NCI-H2107 treated with DMSO at 0.1 percent for 48 hours (cell line): ENCODE measurements around the gene CD84.
"Not testable (repeated sequence)": the region's sequence is repeated elsewhere in the genome, so short reads cannot be mapped to it uniquely, and the experiment has no call there.

Source experiments
- DNase-seq: peaks from one replicate; lab custom pipeline; 2025; ENCODE audit not compliant: unreplicated experiment; lab: John Stamatoyannopoulos, UW

Gene CD84

GRCh38 chr1:160579216-160579701 lies at the start of gene CD84:
Gene CD84 (minus strand): TSS chr1:160579496. CDS start chr1:160579437, 59 bp downstream.
- DNase-seq, result no peak

DNA sequence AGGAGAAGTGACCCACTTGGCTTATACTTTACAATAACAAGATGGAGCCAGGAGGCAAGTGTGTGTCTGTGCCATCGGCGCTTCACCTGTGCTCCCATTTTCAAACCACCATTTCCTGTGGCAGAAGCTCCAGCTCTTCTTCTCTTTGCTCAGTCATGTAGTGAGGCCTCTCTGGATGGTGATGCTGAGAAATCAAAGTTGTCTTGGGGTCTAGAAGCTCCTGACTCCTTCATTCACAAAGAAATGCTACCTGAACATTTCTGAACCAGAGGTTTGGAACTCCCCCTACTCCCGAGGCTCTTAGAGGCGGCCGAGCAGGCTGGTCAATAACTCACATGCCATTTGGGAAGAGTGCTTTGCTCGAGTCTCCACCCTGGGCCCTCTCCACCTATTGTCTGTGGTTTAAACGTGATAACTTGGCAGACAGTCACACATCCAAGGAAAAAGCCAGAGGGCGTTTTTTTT lies 49.5 kb upstream of the CD84 start:
- DNase-seq, result no peak

DNA sequence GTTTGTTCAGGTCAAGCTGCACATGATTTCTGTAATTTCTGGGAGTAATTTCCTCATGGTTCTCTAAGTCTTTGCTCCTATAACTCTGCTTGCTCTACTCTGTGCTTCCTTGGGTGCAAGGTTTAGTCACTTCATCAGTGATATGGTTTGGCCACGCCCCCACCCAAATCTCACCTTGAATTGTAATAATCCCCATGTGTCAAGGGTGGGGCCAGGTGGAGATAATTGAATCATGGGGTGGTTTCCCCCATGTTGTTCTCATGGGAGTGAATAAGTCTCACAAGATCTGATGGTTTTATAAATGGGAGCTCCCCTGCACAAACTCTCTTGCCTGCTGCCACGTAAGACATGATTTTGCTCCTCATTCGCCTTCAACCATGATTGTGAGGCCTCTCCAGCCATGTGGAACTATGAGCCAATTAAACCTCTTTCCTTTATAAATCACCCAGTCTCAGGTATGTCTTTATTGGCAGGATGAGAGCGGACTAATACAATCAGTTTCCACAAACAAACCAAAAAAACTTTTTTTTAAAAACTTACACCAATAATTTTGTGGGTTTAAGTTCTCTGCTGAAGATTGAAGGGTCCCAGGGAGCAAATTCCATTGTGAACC lies 48.5 kb upstream of the CD84 start:
- not testable (repeated sequence) for DNase-seq

DNA sequence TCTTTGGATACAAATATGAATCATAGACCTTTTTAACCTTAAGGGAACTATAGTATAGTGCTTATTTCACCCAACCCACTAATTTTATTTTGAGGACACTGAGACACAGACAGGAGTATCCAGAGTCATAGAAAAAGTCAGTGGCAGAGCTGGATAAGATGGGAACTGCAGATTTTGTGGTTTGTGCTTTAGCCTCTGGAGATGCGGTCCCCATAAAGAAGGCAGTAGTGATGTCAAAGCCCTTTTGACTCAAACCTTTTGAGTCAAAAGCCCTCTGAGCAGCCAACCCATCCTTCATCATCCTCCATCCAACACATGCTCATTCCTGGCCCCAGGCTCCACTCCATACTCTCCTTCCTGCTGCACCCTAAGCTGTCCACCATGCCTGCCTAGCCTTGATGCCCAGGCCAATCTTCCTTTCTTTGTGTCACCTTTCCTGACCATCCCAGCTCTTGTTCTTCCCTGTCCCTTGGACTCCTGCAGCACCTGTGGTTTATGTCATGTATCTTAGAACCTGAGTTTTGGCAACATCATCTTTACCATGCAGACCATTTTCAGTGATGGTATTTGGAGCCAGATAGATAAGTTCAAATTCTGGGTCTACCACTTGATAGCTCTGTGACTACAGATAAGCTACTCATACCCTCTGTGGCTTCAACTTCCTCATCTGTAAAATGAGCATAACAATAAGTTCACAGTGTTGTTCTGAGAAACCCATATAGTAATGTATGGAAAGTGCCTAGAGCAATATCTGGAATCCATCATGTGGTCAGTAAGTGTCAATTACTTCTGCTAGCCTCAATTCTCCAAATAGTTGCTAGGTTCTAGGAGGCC lies 47.4 kb upstream of the CD84 start:
- DNase-seq, result no peak

DNA sequence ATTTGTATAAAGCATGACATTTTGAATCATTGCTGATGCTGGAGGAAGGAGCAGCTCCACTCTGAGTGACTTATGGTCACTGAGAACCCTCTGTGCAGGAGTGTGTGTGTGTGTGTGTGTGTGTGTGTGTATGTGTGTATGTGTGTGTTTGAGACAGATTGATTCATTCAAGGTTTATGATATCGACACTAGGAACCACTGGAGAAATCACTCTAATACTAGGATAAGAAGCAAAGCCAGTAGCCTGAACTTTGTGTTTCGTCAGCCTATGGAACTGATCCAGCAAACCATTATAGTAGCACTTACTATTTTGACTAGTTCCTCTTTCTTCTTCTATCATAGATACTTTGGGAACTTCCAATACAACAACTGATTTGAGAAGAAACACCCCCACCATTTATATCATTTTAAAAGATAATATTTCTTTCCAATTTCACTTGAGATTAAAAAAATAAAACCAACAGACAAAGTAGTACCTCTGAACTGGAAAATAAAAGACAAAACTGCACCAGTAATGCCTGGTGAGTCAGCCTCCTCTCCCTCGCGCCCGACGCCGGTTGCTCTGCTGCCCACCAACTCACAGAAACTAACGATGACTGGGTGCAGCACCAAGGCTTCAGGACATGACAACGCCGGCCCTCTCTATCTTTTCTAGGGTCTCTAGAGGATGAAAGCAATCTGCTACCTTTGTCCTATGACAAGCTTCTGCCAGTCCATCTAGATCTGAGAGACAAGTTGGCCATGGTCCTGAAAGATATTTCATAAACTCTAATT lies 46.6 kb upstream of the CD84 start:
- DNase-seq, result no peak

DNA sequence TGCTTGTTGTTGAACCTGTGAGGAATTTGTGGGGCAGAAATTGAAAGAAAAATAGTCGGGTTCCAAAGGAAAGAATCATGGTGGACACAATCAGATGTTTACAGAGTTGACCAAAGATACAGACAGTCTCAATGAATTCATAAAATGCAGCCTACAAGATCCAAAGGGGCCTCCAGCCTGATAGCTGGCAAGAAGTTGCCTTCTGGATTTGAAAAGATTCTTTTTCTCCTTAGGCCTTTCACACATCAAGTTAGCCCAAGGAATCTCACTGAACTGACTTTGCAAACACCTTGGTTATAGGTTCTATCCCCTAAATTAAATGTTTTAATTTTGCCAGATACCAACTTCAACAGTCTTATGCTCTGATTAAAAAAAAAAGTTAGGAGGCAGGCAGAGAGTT lies 46.0 kb upstream of the CD84 start:
- no peak for DNase-seq

DNA sequence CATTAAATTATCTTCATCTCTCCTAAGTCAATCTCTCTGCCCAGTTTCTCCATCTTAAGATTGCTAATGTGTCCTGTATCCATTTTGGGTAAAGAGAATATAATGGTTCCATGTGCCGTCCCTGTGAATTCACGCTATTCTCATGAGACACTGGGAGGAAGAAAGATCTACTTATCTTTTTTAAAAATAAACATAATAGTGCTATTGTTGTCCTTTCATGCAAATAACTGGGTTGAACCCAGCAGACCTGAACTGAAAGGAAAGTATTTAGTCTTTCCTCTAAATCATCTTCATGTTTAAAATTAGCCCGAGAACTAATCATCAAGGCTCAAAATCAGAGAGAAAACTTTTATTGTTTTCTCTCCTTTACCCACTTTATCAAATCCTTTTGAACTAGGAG lies 45.2 kb upstream of the CD84 start:
- no peak for DNase-seq

DNA sequence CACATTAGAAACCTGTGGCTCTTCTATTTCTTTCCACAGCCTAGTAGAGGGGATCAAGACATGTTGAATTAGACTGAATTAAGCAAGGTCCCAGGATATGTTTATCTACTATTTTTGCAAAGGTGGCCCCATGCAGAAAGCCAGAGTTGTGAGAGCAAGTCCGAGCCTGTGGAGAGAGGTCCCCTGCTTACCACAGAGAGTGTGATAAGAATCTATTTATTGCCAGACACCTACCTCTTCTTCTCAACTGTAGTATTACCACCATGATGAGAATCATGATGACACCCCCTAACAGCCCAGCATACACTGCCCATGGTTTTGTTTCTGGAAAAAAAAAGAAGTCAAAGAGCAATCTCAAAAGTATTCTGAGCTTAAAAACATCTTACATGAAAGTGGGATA lies 44.6 kb upstream of the CD84 start:
- no peak for DNase-seq

- DNase-seq, result no peak
Measured at GRCh38 chr1:160623227-160623633, 43.9 kb upstream of the CD84 start.

GRCh38 chr1:160622501-160623226 lies 43.4 kb upstream of the CD84 start:
- no peak for DNase-seq

DNA sequence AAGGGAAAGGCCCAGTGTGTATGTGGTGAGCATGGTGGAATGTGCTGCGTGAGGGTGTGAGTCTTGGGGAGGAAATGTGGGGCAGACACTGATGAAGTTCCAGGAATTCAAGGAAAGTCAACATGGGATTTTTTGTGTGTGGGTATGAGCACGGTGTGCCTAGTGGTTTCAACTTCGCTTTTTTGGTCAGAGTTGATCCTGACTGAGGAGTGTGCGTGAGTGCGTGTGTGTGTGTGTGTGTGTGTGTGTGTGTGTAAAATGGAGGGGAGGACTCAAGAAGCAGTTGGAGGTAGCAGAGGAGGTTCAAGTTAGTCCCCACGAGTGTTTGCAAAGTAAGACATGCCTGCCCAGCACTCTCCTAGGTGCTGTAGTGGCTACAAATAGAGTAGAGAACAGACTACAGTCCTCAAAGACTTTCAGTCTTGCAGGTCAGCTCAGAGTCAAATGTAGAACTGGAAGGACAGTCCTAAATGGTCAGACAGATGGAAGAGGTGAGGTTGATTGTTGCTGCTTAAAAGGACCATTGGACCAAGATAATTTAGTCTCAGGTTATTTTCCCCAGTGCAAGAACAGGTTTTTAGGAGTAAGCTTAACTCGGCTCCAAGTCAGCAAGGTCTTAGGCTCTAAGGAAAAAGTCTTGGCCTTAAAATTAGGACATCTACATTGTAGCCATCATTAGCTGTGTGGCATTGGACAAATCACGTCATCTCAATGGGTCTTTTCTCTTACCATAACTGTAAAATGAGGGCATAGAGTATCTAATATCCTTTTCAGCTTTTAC lies 42.5 kb upstream of the CD84 start:
- no peak for DNase-seq

DNA sequence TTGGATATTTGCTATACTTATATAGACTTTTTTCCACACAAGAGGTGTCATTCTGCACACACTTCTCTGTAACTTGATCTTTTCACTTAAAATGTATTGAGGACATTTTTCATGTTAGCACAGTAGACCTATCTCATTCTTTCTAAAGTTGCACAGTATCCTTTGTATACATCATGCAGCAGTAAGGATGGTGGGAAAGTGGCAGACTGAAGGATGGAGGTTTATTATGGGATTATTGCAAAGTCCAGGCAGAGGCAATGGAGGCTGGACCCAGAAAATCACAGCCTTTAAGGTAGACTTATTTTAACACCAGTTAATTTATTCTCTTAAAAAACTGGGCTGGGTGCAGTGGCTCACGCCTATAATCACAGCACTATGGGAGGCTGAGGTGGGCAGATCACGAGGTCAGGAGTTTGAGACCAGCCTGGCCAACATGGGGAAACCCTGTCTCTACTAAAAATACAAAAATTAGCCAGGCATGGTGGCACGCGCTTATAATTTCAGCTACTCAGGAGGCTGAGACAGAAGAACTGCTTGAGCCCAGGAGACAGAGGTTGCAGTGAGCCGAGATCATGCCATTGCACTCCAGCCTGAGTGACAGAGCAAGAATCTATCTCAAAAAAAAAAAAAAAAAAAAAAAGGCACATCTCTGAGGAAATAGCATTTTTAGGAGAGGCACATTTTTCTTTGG lies 41.8 kb upstream of the CD84 start:
- no peak for DNase-seq

DNA sequence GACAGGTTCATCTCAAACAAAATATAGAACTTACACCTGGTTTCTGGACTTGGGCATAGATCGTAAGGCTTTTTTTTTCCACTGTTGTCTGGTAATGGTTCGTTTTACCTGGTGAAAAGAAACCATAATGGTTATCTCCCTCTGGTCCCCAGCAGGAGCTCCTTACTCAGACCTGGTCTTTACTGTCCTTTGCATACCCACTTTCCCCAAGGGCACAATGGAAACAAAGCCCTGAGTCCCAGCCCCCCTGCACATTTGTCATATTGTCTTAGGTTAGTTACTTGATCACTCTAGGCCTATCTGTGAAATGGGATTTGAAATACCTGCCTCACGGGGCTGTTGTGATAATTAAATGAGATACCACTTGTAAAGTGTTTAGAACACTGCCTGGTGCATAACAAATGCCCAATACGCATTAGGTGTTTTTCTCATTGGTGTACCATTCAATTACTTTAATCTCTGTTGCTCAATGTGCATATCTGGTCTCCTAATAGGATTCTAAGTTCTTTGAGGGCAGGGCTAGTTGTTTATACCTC lies 40.5 kb upstream of the CD84 start:
- DNase-seq, result no peak

- no peak for DNase-seq
Measured at GRCh38 chr1:160618763-160619274, 39.5 kb upstream of the CD84 start.

GRCh38 chr1:160618327-160618726 lies 39.0 kb upstream of the CD84 start:
- no peak for DNase-seq

DNA sequence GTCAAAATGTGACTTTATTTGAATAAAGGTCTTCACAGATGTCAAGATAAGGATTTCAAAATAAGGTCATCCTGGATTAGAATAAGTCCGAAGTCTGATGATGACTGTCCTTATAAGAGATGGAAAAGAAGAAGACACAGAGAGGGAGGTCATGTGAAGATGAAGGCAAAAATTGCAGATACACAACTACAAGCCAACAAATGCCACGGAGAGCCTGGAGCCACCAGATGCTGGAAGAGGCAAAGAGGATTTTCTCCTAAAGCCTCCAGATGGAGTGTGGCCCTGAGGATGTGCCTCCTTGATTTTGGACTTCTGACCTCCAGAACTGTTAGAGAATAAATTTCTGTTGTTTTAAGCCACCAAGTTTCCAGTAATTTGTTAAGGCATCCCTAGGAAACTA lies 36.4 kb upstream of the CD84 start:
- DNase-seq, result no peak

- DNase-seq, result no peak
Measured at GRCh38 chr1:160614410-160614809, 35.1 kb upstream of the CD84 start.

DNA sequence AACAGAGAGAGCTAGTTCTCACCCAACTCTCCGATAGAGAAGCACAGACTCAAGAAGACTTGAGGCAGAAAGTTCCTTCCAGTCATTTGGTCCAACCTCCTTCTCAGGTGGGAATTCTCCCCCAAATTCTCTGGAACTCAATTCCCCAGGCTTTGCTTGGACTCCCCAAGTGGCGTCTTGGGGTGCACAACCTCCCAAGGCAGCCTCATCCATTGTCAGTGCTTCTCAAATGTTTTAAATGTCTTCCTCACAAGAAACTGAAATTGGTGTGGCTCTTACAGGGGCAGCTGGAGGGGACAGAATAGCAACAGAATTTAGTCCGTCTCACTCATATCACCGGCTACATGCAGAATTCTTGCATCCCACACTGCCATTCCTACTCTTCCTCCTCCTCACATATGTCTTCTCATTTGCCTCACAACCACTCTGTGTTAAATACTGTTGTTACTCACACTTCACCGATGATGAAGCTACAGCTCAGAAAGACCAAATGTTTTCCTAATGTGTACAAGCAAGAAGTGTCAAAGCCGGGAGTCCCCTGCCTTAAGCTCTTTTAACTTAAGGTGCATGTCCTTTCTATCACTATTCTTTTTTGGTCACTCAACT lies 33.4 kb upstream of the CD84 start:
- no peak for DNase-seq
